ENCODE results near the gene TOX2. TPM values are rescaled to one million over a fixed set of nuclear protein-coding genes. Genes with fewer than 3 reads are reported as not detected.

TOX2 gene
- total RNA-seq, 1 experiment from 2014 or later: 117 TPM

DNA sequence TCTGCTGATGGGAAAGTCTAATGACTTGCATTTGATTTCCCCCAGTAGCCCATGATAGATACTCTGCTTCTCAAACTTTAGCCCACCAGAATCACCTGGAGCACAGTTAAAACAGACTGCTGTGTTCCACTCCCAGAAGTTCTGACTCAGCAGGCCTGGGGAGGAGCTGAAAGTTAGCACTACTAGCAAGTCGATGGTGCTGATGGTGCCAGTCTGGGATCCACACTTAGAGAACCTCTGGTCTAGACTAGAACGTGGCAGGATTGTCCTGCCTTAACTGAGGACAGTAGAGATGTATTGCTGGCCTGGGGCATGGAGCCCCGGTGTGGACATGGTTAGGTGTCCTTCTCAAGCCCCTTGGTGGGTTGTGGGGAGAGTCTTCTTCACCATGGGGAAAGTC, 8.7 kb downstream of the TOX2 start:
- Histone ChIP-seq H3K4me1 (ENCODE audit: insufficient read depth, low read length, poor library complexity, severe bottlenecking) (peaks cover 86% of the 10 kb centered on the region), H3K4me3 (ENCODE audit: low read depth, low read length, poor library complexity, severe bottlenecking) (no peak overlapping the region), H3K27me3 (replicated peaks; ENCODE audit: insufficient read depth, low read depth, low read length, poor library complexity) (no peaks in the 10 kb centered on the region), H3K36me3 (ENCODE audit: insufficient read depth, low read length, poor library complexity, severe bottlenecking) (no peaks in the 10 kb centered on the region), H3K9me3 (ENCODE audit: low read depth, low read length, poor library complexity, severe bottlenecking) (no peaks in the 10 kb centered on the region), H3K27ac (ENCODE audit: low read depth, low read length, poor library complexity, severe bottlenecking) (peak overlapping the region; percentile 90)
- TF ChIP-seq EZH2 (IDR thresholded peaks at IDR 0.05; ENCODE audit: borderline replicate concordance, low read depth, low read length, poor library complexity, severe bottlenecking): no peak
- TF ChIP-seq, protein P1, sequence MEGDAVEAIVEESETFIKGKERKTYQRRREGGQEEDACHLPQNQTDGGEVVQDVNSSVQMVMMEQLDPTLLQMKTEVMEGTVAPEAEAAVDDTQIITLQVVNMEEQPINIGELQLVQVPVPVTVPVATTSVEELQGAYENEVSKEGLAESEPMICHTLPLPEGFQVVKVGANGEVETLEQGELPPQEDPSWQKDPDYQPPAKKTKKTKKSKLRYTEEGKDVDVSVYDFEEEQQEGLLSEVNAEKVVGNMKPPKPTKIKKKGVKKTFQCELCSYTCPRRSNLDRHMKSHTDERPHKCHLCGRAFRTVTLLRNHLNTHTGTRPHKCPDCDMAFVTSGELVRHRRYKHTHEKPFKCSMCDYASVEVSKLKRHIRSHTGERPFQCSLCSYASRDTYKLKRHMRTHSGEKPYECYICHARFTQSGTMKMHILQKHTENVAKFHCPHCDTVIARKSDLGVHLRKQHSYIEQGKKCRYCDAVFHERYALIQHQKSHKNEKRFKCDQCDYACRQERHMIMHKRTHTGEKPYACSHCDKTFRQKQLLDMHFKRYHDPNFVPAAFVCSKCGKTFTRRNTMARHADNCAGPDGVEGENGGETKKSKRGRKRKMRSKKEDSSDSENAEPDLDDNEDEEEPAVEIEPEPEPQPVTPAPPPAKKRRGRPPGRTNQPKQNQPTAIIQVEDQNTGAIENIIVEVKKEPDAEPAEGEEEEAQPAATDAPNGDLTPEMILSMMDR (conservative IDR thresholded peaks at IDR 0.05; ENCODE audit: low read depth, low read length): no peak
- intact Hi-C loops (cut with micrococcal nuclease; ENCODE audit: unreplicated experiment): no loop called here
- BruUV-seq (replicated peaks): no TSS peak
- CTCF ChIA-PET: no interaction called here
- POLR2A ChIA-PET (ENCODE audit: low non-redundant PET): no interaction called here
- no peak for DNase-seq (ENCODE audit: low spot score)

DNA sequence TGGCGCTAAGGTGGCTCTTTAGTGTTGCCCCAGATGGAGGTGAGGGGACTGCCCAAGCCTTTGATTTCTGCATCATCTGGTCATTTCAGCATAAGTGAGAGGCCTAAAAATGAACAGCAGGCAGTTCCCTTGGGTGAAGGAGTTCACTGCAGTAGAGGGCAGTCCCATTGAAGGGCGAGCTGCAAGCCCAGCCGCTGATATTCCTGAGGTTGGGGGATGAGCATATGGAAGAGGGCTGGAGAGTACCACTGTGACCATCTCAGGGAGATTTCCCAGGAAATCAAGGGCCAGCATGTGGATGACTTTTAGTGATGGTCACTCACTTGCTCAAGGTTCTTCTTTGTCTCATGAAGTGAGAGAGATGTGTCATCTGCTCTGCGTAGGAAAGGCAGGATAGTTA, 9.3 kb downstream of the TOX2 start:
- TF ChIP-seq, protein P1 (conservative IDR thresholded peaks at IDR 0.05; ENCODE audit: low read depth, low read length): no peak
- TF ChIP-seq EZH2 (IDR thresholded peaks at IDR 0.05; ENCODE audit: borderline replicate concordance, low read depth, low read length, poor library complexity, severe bottlenecking): no peak
- H3K4me3 ChIP-seq (ENCODE audit: low read depth, low read length, poor library complexity, severe bottlenecking): no peak overlapping the region
- peaks cover 4% of the 10 kb centered on the region for H3K36me3 ChIP-seq (ENCODE audit: insufficient read depth, low read length, poor library complexity, severe bottlenecking)
- no TSS peak for BruUV-seq (replicated peaks)
- no peak for DNase-seq (ENCODE audit: low spot score)
- ChIA-PET POLR2A (ENCODE audit: low non-redundant PET) (no interaction called here), CTCF (no interaction called here)
- intact Hi-C loops (cut with micrococcal nuclease; ENCODE audit: unreplicated experiment): no loop called here
- H3K27me3 ChIP-seq (replicated peaks; ENCODE audit: insufficient read depth, low read depth, low read length, poor library complexity): no peaks in the 10 kb centered on the region
- no peaks in the 10 kb centered on the region for H3K9me3 ChIP-seq (ENCODE audit: low read depth, low read length, poor library complexity, severe bottlenecking)
- peaks cover 89% of the 10 kb centered on the region for H3K4me1 ChIP-seq (ENCODE audit: insufficient read depth, low read length, poor library complexity, severe bottlenecking)
- peak overlapping the region; percentile 90 for H3K27ac ChIP-seq (ENCODE audit: low read depth, low read length, poor library complexity, severe bottlenecking)

DNA sequence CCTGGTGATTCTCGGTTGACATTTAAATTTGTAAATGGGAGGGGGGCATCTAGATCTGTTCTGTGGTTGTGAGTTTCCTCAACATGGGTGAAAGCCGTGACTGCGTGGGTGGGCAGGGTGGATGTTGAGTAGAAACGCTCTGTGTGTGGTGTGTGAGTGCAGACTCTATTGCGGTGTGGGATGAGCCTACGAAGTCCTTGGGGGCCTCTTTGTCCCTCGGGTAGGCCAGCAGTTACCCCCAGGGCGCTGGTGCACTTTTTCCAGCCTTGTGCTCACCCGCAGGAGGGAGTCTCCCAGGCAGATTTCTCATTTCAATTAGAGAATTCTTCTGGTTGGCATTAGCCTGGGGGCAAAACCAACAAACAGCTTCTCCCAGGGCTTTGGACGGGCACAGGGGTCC, 10.6 kb downstream of the TOX2 start:
- no peak for TF ChIP-seq EZH2 (IDR thresholded peaks at IDR 0.05; ENCODE audit: borderline replicate concordance, low read depth, low read length, poor library complexity, severe bottlenecking)
- TF ChIP-seq, protein P1 (conservative IDR thresholded peaks at IDR 0.05; ENCODE audit: low read depth, low read length): no peak
- POLR2A ChIA-PET (ENCODE audit: low non-redundant PET): no interaction called here
- Histone ChIP-seq H3K4me3 (ENCODE audit: low read depth, low read length, poor library complexity, severe bottlenecking) (peak overlapping the region; percentile 5), H3K27me3 (replicated peaks; ENCODE audit: insufficient read depth, low read depth, low read length, poor library complexity) (no peaks in the 10 kb centered on the region), H3K27ac (ENCODE audit: low read depth, low read length, poor library complexity, severe bottlenecking) (peak overlapping the region; percentile 90), H3K4me1 (ENCODE audit: insufficient read depth, low read length, poor library complexity, severe bottlenecking) (peaks cover 96% of the 10 kb centered on the region), H3K36me3 (ENCODE audit: insufficient read depth, low read length, poor library complexity, severe bottlenecking) (peaks cover 4% of the 10 kb centered on the region), H3K9me3 (ENCODE audit: low read depth, low read length, poor library complexity, severe bottlenecking) (no peaks in the 10 kb centered on the region)
- DNase-seq (ENCODE audit: low spot score): peak; percentile 68
- CTCF ChIA-PET: interaction anchor here (0.6 kb wide), 2 partner anchors 25 to 143 kb away, joined by 10 read pairs; no protein-coding TSS in a partner anchor
- TSS peak; percentile 66 for BruUV-seq (replicated peaks)
- intact Hi-C loops (cut with micrococcal nuclease; ENCODE audit: unreplicated experiment): loop anchor here (5.0 kb wide), 2 partner anchors 63 to 157 kb away; no protein-coding TSS in a partner anchor

Measured in A673 (cell line).